ENCODE measurements around the gene COX7A2. TPM values are rescaled to one million over a fixed set of nuclear protein-coding genes. Genes with fewer than 3 reads are reported as not detected.

The COX7A2 gene
- total and polyA plus RNA-seq, 2 of the 13 experiments (the other 11 are each of a cell fraction or from before 2014, with no cell fraction given), result 407 to 556 TPM

- 0% methylated on average over 1 of the region's 1 CpG for WGBS (ENCODE audit: low lambda C conversion rate)
- intact Hi-C loops (cut with micrococcal nuclease; ENCODE audit: unreplicated experiment), result loop anchor here (10.0 kb wide), 1 partner anchor 1346 kb away; no protein-coding TSS in a partner anchor
- no peaks in the 10 kb centered on the region for H3K9me3 ChIP-seq (ENCODE audit: low read length)
- H3K4me2 ChIP-seq (ENCODE audit: low read depth, low read length), result no peak overlapping the region
- DNase-seq (ENCODE audit: low spot score) (no peak), ATAC-seq (no peak), FAIRE-seq (no peak)
- no peak for TF ChIP-seq ZSCAN30 (CRISPR knock-in tag; IDR thresholded peaks at IDR 0.05)
- TF ChIP-seq ZNF878 (CRISPR knock-in tag; IDR thresholded peaks at IDR 0.05), result no peak
- TF ChIP-seq KDM4B (CRISPR knock-in tag; IDR thresholded peaks at IDR 0.05), result no peak
- ChIA-PET POLR2A (no interaction called here), CTCF (ENCODE audit: low intra/inter-chr PET ratio, low total read pairs) (no interaction called here)
- H4K20me1 ChIP-seq (ENCODE audit: insufficient read depth, low read length), result no peaks in the 10 kb centered on the region
- no peak overlapping the region for H3K27ac ChIP-seq (ENCODE audit: extremely low read length, insufficient read depth, low read length)
- no peaks in the 10 kb centered on the region for H3K4me1 ChIP-seq (ENCODE audit: insufficient read depth, low read length)
- no peaks in the 10 kb centered on the region for H3K36me3 ChIP-seq (replicated peaks in 1 of 2; ENCODE audit: control insufficient read depth in 1 of 2, insufficient read depth in 2 of 2, low read length in 2 of 2)
- no TSS peak for BruUV-seq (replicated peaks)
- no peak overlapping the region for H3K9ac ChIP-seq (ENCODE audit: insufficient read depth, low read depth, low read length)
- H3K27me3 ChIP-seq (ENCODE audit: control insufficient read depth in 1 of 2, insufficient read depth in 2 of 2, low read length in 2 of 2), result peaks cover 3 to 36% of the 10 kb centered on the region in 2 experiments; a peak in 4 of 5 replicates
- H2AFZ ChIP-seq (ENCODE audit: low read length), result no peak overlapping the region
- H3K79me2 ChIP-seq (ENCODE audit: insufficient read depth, low read length), result no peaks in the 10 kb centered on the region
- no peak overlapping the region for H3K4me3 ChIP-seq (replicated peaks in 1 of 3; ENCODE audit: insufficient read depth in 1 of 3, low read depth in 2 of 3, low read length in 3 of 3)
- in situ Hi-C loops (cut with HindIII; ENCODE audit: extremely low pct_ligation_motif_present, low pct_unique_long_range_greater_than_20kb), result loop anchor here (10.0 to 25.0 kb wide), 6 partner anchors 446 to 1464 kb away; no protein-coding TSS in a partner anchor
Measured at GRCh38 chr6:75201021-75201420, 42.6 kb downstream of the COX7A2 start.

GRCh38 chr6:75199889-75200288 lies 43.7 kb downstream of the COX7A2 start:
- no peaks in the 10 kb centered on the region for H3K9me3 ChIP-seq (ENCODE audit: low read length)
- no peak for FAIRE-seq
- H4K20me1 ChIP-seq (ENCODE audit: insufficient read depth, low read length), result no peaks in the 10 kb centered on the region
- ChIA-PET CTCF (ENCODE audit: low intra/inter-chr PET ratio, low total read pairs) (no interaction called here), POLR2A (no interaction called here)
- ATAC-seq, result no peak
- intact Hi-C loops (cut with micrococcal nuclease; ENCODE audit: unreplicated experiment) (loop anchor here (10.0 kb wide), 1 partner anchor 1345 kb away; no protein-coding TSS in a partner anchor), in situ Hi-C loops (cut with HindIII; ENCODE audit: extremely low pct_ligation_motif_present, low pct_unique_long_range_greater_than_20kb) (loop anchor here (10.0 to 25.0 kb wide), 6 partner anchors 445 to 1463 kb away; no protein-coding TSS in a partner anchor)
- peaks cover 1 to 24% of the 10 kb centered on the region in 2 experiments; a peak in 4 of 5 replicates for H3K27me3 ChIP-seq (ENCODE audit: control insufficient read depth in 1 of 2, insufficient read depth in 2 of 2, low read length in 2 of 2)
- H3K27ac ChIP-seq (ENCODE audit: extremely low read length, insufficient read depth, low read length), result no peak overlapping the region
- no peaks in the 10 kb centered on the region for H3K79me2 ChIP-seq (ENCODE audit: insufficient read depth, low read length)
- WGBS (ENCODE audit: low lambda C conversion rate), result 47% methylated on average over 3 of the region's 3 CpGs
- H3K36me3 ChIP-seq (replicated peaks in 1 of 2; ENCODE audit: control insufficient read depth in 1 of 2, insufficient read depth in 2 of 2, low read length in 2 of 2), result no peaks in the 10 kb centered on the region
- H3K4me3 ChIP-seq (replicated peaks in 1 of 3; ENCODE audit: insufficient read depth in 1 of 3, low read depth in 2 of 3, low read length in 3 of 3), result no peak overlapping the region
- DNase-seq (ENCODE audit: low spot score), result no peak
- H3K9ac ChIP-seq (ENCODE audit: insufficient read depth, low read depth, low read length), result no peak overlapping the region
- H2AFZ ChIP-seq (ENCODE audit: low read length), result no peak overlapping the region
- no peak overlapping the region for H3K4me2 ChIP-seq (ENCODE audit: low read depth, low read length)
- BruUV-seq (replicated peaks), result no TSS peak
- H3K4me1 ChIP-seq (ENCODE audit: insufficient read depth, low read length), result no peaks in the 10 kb centered on the region
- TF ChIP-seq ZFP82 (CRISPR knock-in tag; IDR thresholded peaks at IDR 0.05; ENCODE audit: borderline replicate concordance) (no peak), CEBPZ (IDR thresholded peaks at IDR 0.05; ENCODE audit: low read length) (no peak), NCOA5 (CRISPR knock-in tag; IDR thresholded peaks at IDR 0.05) (no peak), ZSCAN9 (CRISPR knock-in tag; IDR thresholded peaks at IDR 0.05; ENCODE audit: borderline replicate concordance) (no peak), ZNF337 (CRISPR knock-in tag; IDR thresholded peaks at IDR 0.05; ENCODE audit: borderline replicate concordance, low read depth) (no peak), TEAD3 (CRISPR knock-in tag; optimal IDR thresholded peaks at IDR 0.05; ENCODE audit: borderline replicate concordance) (no peak), MED1 (CRISPR knock-in tag; IDR thresholded peaks at IDR 0.05) (no peak), CSRNP1 (CRISPR knock-in tag; IDR thresholded peaks at IDR 0.05) (no peak), TFE3 (CRISPR knock-in tag; IDR thresholded peaks at IDR 0.05) (no peak), U2AF1 (optimal IDR thresholded peaks at IDR 0.05; ENCODE audit: low read depth, low read length) (no peak)

All from HepG2 (cell line).